Heart left ventricle (tissue), 16 donors: ENCODE data around the gene OR4F6. TPM values are rescaled to one million over a fixed set of nuclear protein-coding genes. Genes with fewer than 3 reads are reported as not detected.

ENCODE experiments used
- ATAC-seq, 4 donors: fragments of 200-7000 bp; cut with Tn5 transposase; one replicate each; pipeline ENCODE4 v1.9.1; 2020 to 2022; ENCODE audit warnings: moderate library complexity in 4 of 4, mild to moderate bottlenecking in 3 of 4, moderate number of reproducible peaks in 1 of 4
- DNase-seq, 5 donors: peaks; one replicate each; pipeline ENCODE4 v3.0.0-alpha.2; 2020
- H3K27ac ChIP-seq, 12 donors: fragments of 200-600 bp; sonication (generic) in 4 of 12; one replicate each; pipeline versions ENCODE4 v1.5.0 to v1.8.0; 2016 to 2022; ENCODE audit warnings: mild to moderate bottlenecking in 2 of 12
- H3K27me3 ChIP-seq, 9 donors: fragments of 200-600 bp; sonication (generic) in 2 of 9; one replicate each; pipeline versions ENCODE4 v1.5.1 to v1.8.0; 2016 to 2022; ENCODE audit warnings: mild to moderate bottlenecking in 3 of 9
- H3K36me3 ChIP-seq, 9 donors: fragments of 200-600 bp; sonication (generic) in 2 of 9; one replicate each; pipeline versions ENCODE4 v1.5.0 to v1.8.0; 2018 to 2022; ENCODE audit warnings: mild to moderate bottlenecking in 2 of 9
- H3K4me1 ChIP-seq, 12 donors: fragments of 200-600 bp; sonication (generic) in 4 of 12; one replicate each; pipeline versions ENCODE4 v1.5.0 to v1.8.0; 2016 to 2022; ENCODE audit warnings: mild to moderate bottlenecking in 3 of 12
- H3K4me3 ChIP-seq, 12 donors: fragments of 200-600 bp; sonication (generic) in 4 of 12; one replicate each; pipeline versions ENCODE4 v1.5.0 to v1.8.0; 2017 to 2022; ENCODE audit warnings: mild to moderate bottlenecking in 9 of 12, moderate library complexity in 4 of 12
- H3K9me3 ChIP-seq, 12 donors: fragments of 200-600 bp; sonication (generic) in 4 of 12; one replicate each; pipeline versions ENCODE4 v1.5.0 to v1.8.0; 2016 to 2022; ENCODE audit warnings: mild to moderate bottlenecking in 1 of 12
- POLR2A ChIP-seq, 2 donors: fragments of 450-650 bp; IDR thresholded peaks; one replicate each; pipeline ENCODE4 v1.6.1; 2017; ENCODE audit warnings: antibody characterized with exemption in 2 of 2, mild to moderate bottlenecking in 2 of 2, moderate library complexity in 2 of 2
- WGBS, 4 donors: extraction: QIAGEN DNeasy Blood & Tissue Kit in 2 of 4; methylation state at CpG; one replicate each; pipeline versions ENCODE4 v1.1.5 to v1.1.7; 2013 to 2018; 5-methylcytosine and 5-hydroxymethylcytosine counted together
- intact Hi-C, 10 donors: fragments of 100-400 bp; cut with DNase I; formaldehyde crosslinking; loops; one replicate each; pipeline versions ENCODE4 v1.11.1 to v1.14.2; 2022
- polyA plus RNA-seq, 2 donors: library from polyadenylated mRNA; stranded (reverse); fragments of 200-250 nt; gene quantifications; one replicate each; pipeline ENCODE4 v1.2.3, GENCODE V29; 2013
- total RNA-seq, 9 donors: library from RNA; depleted of rRNA in 2 of 9; stranded (reverse); fragments of >200 nt in 2 of 9; fragmentation: NEBNext Ultra II Directional in 3 of 9; extraction: Animal tissue kit (Norgen Biotek cat#: 25700) in 3 of 9; gene quantifications; one replicate each; pipeline versions ENCODE4 v1.1.0 to v1.2.4, GENCODE V29; 2016 to 2023
- TF ChIP-seq, protein P1 (sequence below), 12 donors: fragments of 200-600 bp; sonication (generic) in 4 of 12; IDR thresholded peaks; one replicate each; pipeline versions ENCODE4 v1.5.0 to v1.8.0; 2018 to 2022; ENCODE audit warnings: antibody characterized with exemption in 12 of 12, mild to moderate bottlenecking in 5 of 12
- donor health status: ischemic (EF 13 %, LVEDD 7.1; RV severe dilation, severe dysfunction).
- donor health status: healthy with polysubstance abuse.
- donor health status: DM: no; HTN: yes; CAD: no.
- donor health status: DM: no; HTN: no; CAD: no.
- donor health status: ischemic (EF 25% LVEDD 6.9; RV normal size, moderate dysfunction).
- donor health status: ischemic (EF 25% LVEDD 5.7; RV mildly dilated, moderate dysfunction).
- donor health status: healthy.
- donor health status: DM: yes; HTN: yes; CAD: no.
- donor health status: ischemic (EF 35%, LVEDD 5.7; RV mildly dilated, moderate dysfunction).
- donor health status: nonischemic (EF 11% LVEDD 7.7; RV severe dilation, severe dysfunction).
- donor health status: DM: yes; HTN: yes; CAD: no.
- donor health status: PGD.
- donor health status: ischemic (EF 29% LVEDD 5.4; RV normal size, mild dysfunction).
- donor health status: nonischemic (EF 23%, LVEDD 6.1; RV moderate dilation, normal function).

Gene OR4F6
- total and polyA plus RNA-seq, 11 donors = not detected

DNA sequence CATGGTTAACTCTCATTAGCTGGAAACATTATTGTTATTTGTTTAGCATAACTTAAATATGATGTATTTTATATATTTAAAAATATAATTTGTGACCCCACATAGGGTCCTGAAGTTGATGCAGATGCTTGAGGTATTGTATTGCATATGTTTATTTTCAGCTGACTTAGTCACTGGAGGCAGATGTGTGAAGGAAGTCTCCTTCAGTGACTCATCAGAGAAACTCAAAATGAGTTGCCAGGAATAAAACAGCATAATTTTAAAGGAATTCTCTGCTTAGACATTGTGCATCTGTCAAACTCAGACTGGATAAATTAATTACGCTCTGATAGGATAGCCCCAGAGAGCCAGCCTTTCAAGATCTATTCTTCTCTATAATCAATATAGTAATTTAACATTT is 7.9 kb upstream of the OR4F6 start:
- Histone ChIP-seq H3K4me1 (no peaks in the 10 kb centered on the region), H3K36me3 (no peaks in the 10 kb centered on the region), H3K27ac (no peak overlapping the region), H3K9me3 (no peaks in the 10 kb centered on the region), H3K4me3 (no peak overlapping the region), H3K27me3 (peaks cover 0 to 17% (median 0%) of the 10 kb centered on the region in 9 donors)
- intact Hi-C loops = no loop called here
- TF ChIP-seq, protein P1, sequence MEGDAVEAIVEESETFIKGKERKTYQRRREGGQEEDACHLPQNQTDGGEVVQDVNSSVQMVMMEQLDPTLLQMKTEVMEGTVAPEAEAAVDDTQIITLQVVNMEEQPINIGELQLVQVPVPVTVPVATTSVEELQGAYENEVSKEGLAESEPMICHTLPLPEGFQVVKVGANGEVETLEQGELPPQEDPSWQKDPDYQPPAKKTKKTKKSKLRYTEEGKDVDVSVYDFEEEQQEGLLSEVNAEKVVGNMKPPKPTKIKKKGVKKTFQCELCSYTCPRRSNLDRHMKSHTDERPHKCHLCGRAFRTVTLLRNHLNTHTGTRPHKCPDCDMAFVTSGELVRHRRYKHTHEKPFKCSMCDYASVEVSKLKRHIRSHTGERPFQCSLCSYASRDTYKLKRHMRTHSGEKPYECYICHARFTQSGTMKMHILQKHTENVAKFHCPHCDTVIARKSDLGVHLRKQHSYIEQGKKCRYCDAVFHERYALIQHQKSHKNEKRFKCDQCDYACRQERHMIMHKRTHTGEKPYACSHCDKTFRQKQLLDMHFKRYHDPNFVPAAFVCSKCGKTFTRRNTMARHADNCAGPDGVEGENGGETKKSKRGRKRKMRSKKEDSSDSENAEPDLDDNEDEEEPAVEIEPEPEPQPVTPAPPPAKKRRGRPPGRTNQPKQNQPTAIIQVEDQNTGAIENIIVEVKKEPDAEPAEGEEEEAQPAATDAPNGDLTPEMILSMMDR (IDR thresholded peaks at IDR 0.05) = no peak
- TF ChIP-seq POLR2A (IDR thresholded peaks at IDR 0.05) = no peak
- 38 to 89% (median 76%) methylated on average over 1 of the region's 1 CpG for WGBS, 4 donors
- ATAC-seq (no peak), DNase-seq (no peak)

DNA sequence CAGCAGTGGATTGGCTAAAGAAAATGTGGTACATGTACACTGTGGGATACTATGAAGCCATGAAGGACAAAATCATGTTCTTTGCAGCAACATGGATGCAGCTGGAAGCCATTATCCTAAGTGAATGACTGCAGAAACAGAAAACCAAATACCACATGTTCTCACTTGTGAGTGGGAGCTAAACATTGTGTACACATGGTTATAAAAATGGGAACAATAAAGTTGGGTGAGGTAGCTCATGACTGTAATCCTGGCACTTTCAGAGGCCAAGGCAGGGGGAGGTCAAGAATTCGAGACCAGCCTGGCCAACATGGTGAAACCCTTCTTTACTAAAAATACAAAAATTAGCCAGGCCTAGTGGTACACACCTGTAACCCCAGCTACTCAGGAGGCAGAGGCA is 3.6 kb upstream of the OR4F6 start:
- TF ChIP-seq, protein P1 (IDR thresholded peaks at IDR 0.05) = no peak
- TF ChIP-seq POLR2A (IDR thresholded peaks at IDR 0.05) = no peak
- intact Hi-C loops = no loop called here
- DNase-seq (no peak), ATAC-seq (no peak)
- 59 to 65% (median 62%) methylated on average over 1 of the region's 1 CpG for WGBS, 4 donors
- Histone ChIP-seq H3K4me1 (no peaks in the 10 kb centered on the region), H3K27ac (no peak overlapping the region), H3K36me3 (no peaks in the 10 kb centered on the region), H3K9me3 (peaks cover 0 to 6% (median 0%) of the 10 kb centered on the region in 12 donors), H3K27me3 (peaks cover 0 to 17% (median 0%) of the 10 kb centered on the region in 9 donors), H3K4me3 (no peak overlapping the region)

DNA sequence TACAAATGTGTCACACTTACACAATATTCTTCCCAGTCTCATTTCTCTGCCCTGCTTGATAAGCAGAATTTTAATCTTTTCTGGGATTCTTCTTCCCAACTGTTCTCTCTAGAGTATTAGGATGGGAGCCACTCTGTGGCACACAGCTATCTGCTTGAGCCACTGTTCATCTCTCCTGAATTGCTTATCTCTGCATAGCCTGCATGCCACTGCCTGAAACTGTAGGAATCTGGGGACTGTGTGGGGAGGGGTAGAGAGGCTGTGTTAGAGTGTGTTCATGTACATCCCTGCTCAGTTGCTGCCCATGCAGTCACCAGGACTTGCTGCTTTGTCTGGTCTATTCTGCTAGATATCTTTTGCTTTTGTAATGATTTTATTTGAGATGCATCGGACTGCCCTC is 2.3 kb upstream of the OR4F6 start:
- peaks cover 0 to 17% (median 0%) of the 10 kb centered on the region in 9 donors for H3K27me3 ChIP-seq
- intact Hi-C loops = no loop called here
- DNase-seq (no peak), ATAC-seq (no peak)
- no peaks in the 10 kb centered on the region for H3K36me3 ChIP-seq
- no peak overlapping the region for H3K27ac ChIP-seq
- peaks cover 0 to 6% (median 0%) of the 10 kb centered on the region in 12 donors for H3K9me3 ChIP-seq
- no peak overlapping the region for H3K4me3 ChIP-seq
- H3K4me1 ChIP-seq = no peaks in the 10 kb centered on the region
- 76 to 86% (median 84%) methylated on average over 1 of the region's 1 CpG for WGBS, 4 donors
- TF ChIP-seq POLR2A (IDR thresholded peaks at IDR 0.05) = no peak
- TF ChIP-seq, protein P1 (IDR thresholded peaks at IDR 0.05) = no peak

DNA sequence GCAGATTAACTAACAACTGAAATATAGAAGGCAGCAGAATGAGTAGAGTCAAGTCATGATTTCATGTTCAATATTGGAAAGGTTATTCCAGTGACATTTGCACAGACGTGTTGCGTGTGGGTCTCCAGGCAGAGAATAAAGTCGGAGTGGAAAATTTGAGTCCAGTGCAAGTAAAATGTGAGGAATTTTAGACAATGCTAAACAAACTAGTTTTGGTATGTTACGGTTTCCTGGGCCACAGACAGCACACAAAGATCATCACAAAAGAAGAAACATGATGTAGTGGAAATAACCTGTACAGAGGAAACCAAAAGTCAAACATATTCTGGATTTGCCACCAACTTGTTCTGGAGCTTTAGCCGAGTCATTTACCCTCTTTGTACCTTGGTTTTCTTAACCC is 367 bp downstream of the OR4F6 start:
- DNase-seq (no peak), ATAC-seq (no peak)
- H3K27me3 ChIP-seq = peaks cover 0 to 12% (median 0%) of the 10 kb centered on the region in 9 donors
- H3K27ac ChIP-seq = no peak overlapping the region
- peaks cover 0 to 6% (median 0%) of the 10 kb centered on the region in 12 donors for H3K9me3 ChIP-seq
- TF ChIP-seq, protein P1 (IDR thresholded peaks at IDR 0.05) = no peak
- intact Hi-C loops = no loop called here
- no peaks in the 10 kb centered on the region for H3K36me3 ChIP-seq
- WGBS, 4 donors = 75 to 77% (median 77%) methylated on average over 5 of the region's 5 CpGs
- H3K4me3 ChIP-seq = no peak overlapping the region
- H3K4me1 ChIP-seq = no peaks in the 10 kb centered on the region
